K562 (cell line): ENCODE measurements around the gene SNX25. TPM values are rescaled to one million over a fixed set of nuclear protein-coding genes. Genes with fewer than 3 reads are reported as not detected.

Source experiments
- BRF1 ChIP-seq: IDR thresholded peaks from 3 replicates; pipeline ENCODE4 v1.6.1; 2011; ENCODE audit warnings: borderline replicate concordance, mild to moderate bottlenecking; ENCODE audit not compliant: insufficient read length; ENCODE audit errors: extremely low read depth
- CBFA2T3 ChIP-seq: fragments of 450-650 bp; IDR thresholded peaks from 2 replicates; pipeline ENCODE4 v1.6.1; 2017
- CBX2 ChIP-seq: fragments of 200-600 bp; sonication (generic); IDR thresholded peaks from one replicate; pipeline ENCODE4 v1.6.1; 2012; ENCODE audit warnings: mild to moderate bottlenecking, low read length, inconsistent platforms; ENCODE audit not compliant: insufficient read depth, poor library complexity, severe bottlenecking
- E2F6 ChIP-seq, 2 experiments: IDR thresholded peaks; 2 replicates each; pipeline ENCODE4 v1.6.1; 2011; ENCODE audit warnings: borderline replicate concordance in 1 of 2, control low read depth in 1 of 2, low read depth in 1 of 2, low read length in 1 of 2, mild to moderate bottlenecking in 1 of 2, mixed read lengths in 1 of 2, moderate library complexity in 1 of 2; ENCODE audit not compliant: insufficient read depth in 1 of 2, insufficient read length in 1 of 2, poor library complexity in 1 of 2, severe bottlenecking in 1 of 2; ENCODE audit errors: extremely low read depth in 1 of 2
- ETV6 ChIP-seq, 3 experiments: fragments of 150-350 bp in 1 of 3; sonication (generic) in 1 of 3; formaldehyde crosslinking in 1 of 3; IDR thresholded peaks; 2 replicates each; pipeline versions ENCODE4 v1.6.1 to v1.8.0; 2014 to 2022; ENCODE audit warnings: borderline replicate concordance in 2 of 3, low read depth in 2 of 3, antibody characterized with exemption in 1 of 3, low read length in 1 of 3, mild to moderate bottlenecking in 1 of 3, missing genetic modification reagents in 1 of 3
- FOXA1 ChIP-seq: fragments of 450-650 bp; IDR thresholded peaks from 2 replicates; pipeline ENCODE4 v1.6.1; 2016; ENCODE audit warnings: mild to moderate bottlenecking, borderline replicate concordance
- GATAD2B ChIP-seq: fragments of 450-650 bp; IDR thresholded peaks from 2 replicates; pipeline ENCODE4 v1.6.1; 2017; ENCODE audit warnings: mild to moderate bottlenecking, borderline replicate concordance
- JUND ChIP-seq, 2 experiments: IDR thresholded peaks; 2 replicates in 1 of 2; 3 replicates in 1 of 2; pipeline ENCODE4 v1.6.1; 2011; ENCODE audit warnings: borderline replicate concordance in 2 of 2, low read depth in 2 of 2, low read length in 2 of 2, improper control_type of control experiment in 1 of 2, missing biosample characterization in 1 of 2, missing genetic modification characterization in 1 of 2, missing genetic modification reagents in 1 of 2
- LCOR ChIP-seq: sonication (generic); formaldehyde crosslinking; IDR thresholded peaks from 2 replicates; pipeline ENCODE4 v1.8.0; 2022; ENCODE audit warnings: mild to moderate bottlenecking, missing genetic modification reagents
- LEF1 ChIP-seq: fragments of 450-650 bp; IDR thresholded peaks from 2 replicates; pipeline ENCODE4 v1.6.1; 2016; ENCODE audit warnings: mild to moderate bottlenecking
- PRMT5 ChIP-seq: sonication (generic); formaldehyde crosslinking; IDR thresholded peaks from 2 replicates; pipeline ENCODE4 v1.5.0; 2020; ENCODE audit warnings: missing genetic modification reagents
- RAD21 ChIP-seq, 2 experiments: fragments of 250-450 bp in 1 of 2; fragments of 450-650 bp in 1 of 2; sonication (Bioruptor Pico) in 1 of 2; formaldehyde crosslinking in 1 of 2; IDR thresholded peaks in 1 of 2; conservative IDR thresholded peaks in 1 of 2; 2 replicates each; pipeline versions ENCODE4 v1.4.0 to v1.8.0; 2020 to 2022; ENCODE audit warnings: mild to moderate bottlenecking in 2 of 2, moderate library complexity in 1 of 2
- SAP30 ChIP-seq: fragments of 200-600 bp; sonication (generic); IDR thresholded peaks from 2 replicates; pipeline ENCODE4 v1.6.1; 2012; ENCODE audit warnings: borderline replicate concordance, low read depth, mild to moderate bottlenecking, moderate library complexity, low read length, control low read depth, inconsistent platforms; ENCODE audit not compliant: insufficient read depth, poor library complexity, severe bottlenecking
- SIN3A ChIP-seq, 2 experiments: fragments of 150-350 bp in 1 of 2; IDR thresholded peaks; 2 replicates each; pipeline ENCODE4 v1.6.1; 2011 to 2016; ENCODE audit warnings: borderline replicate concordance in 2 of 2, low read depth in 2 of 2, low read length in 2 of 2, mild to moderate bottlenecking in 2 of 2, moderate library complexity in 2 of 2; ENCODE audit not compliant: control insufficient read depth in 1 of 2
- SIRT6 ChIP-seq: IDR thresholded peaks from one replicate; pipeline ENCODE4 v1.6.1; 2012; ENCODE audit warnings: low read depth, mild to moderate bottlenecking, control low read depth, inconsistent platforms, low read length, moderate library complexity
- TCF7 ChIP-seq: sonication (generic); IDR thresholded peaks from 2 replicates; pipeline ENCODE4 v1.6.1; 2016; ENCODE audit warnings: antibody characterized with exemption, borderline replicate concordance
- XRCC5 ChIP-seq: fragments of 200-400 bp; formaldehyde crosslinking; IDR thresholded peaks from 2 replicates; pipeline ENCODE4 v1.6.1; 2017; ENCODE audit warnings: low read depth, mild to moderate bottlenecking, low read length
- YY1 ChIP-seq, 3 experiments: IDR thresholded peaks; 2 replicates each; pipeline ENCODE4 v1.6.1; 2011; ENCODE audit warnings: low read length in 2 of 3, mild to moderate bottlenecking in 2 of 3, moderate library complexity in 2 of 3, borderline replicate concordance in 1 of 3, control low read depth in 1 of 3, low read depth in 1 of 3; ENCODE audit not compliant: insufficient read depth in 3 of 3, insufficient replicate concordance in 2 of 3, control insufficient read depth in 1 of 3, insufficient read length in 1 of 3; ENCODE audit errors: extremely low read depth in 1 of 3
- ZC3H4 ChIP-seq: sonication (generic); formaldehyde crosslinking; IDR thresholded peaks from 2 replicates; pipeline ENCODE4 v1.9.0; 2021; ENCODE audit warnings: missing genetic modification reagents, borderline replicate concordance
- ZC3H8 ChIP-seq: fragments of 450-650 bp; IDR thresholded peaks from 2 replicates; pipeline ENCODE4 v1.6.1; 2017
- ZKSCAN3 ChIP-seq: fragments of 250-450 bp; sonication (Bioruptor Pico); IDR thresholded peaks from 2 replicates; pipeline ENCODE4 v1.4.0; 2020
- ZNF224 ChIP-seq: sonication (generic); formaldehyde crosslinking; IDR thresholded peaks from 2 replicates; pipeline ENCODE4 v1.8.0; 2022; ENCODE audit warnings: mild to moderate bottlenecking, missing genetic modification reagents
- ZNF444 ChIP-seq: fragments of 250-450 bp; sonication (Bioruptor Pico); IDR thresholded peaks from 2 replicates; pipeline ENCODE4 v1.4.0; 2020; ENCODE audit warnings: mild to moderate bottlenecking, moderate library complexity
- ZNF668 ChIP-seq: fragments of 250-450 bp; sonication (Bioruptor Pico); IDR thresholded peaks from 2 replicates; pipeline ENCODE4 v1.8.0; 2022; ENCODE audit warnings: mild to moderate bottlenecking, inconsistent platforms
- ZNF79 ChIP-seq: fragments of 250-450 bp; sonication (Bioruptor Pico); IDR thresholded peaks from 2 replicates; pipeline ENCODE4 v1.4.0; 2020; ENCODE audit warnings: low read depth, mild to moderate bottlenecking, moderate library complexity
- ZSCAN29 ChIP-seq: fragments of 450-650 bp; IDR thresholded peaks from 2 replicates; pipeline ENCODE4 v1.6.1; 2017
- polyA plus RNA-seq, 8 experiments: library from polyadenylated mRNA; depleted of rRNA in 4 of 8; stranded (reverse) in 5 of 8; unstranded in 3 of 8; fragments of >200 nt; fragmentation: Nextera tagmentation in 2 of 8; fragmentation: Illumina TruSeq in 1 of 8; extraction: Ambion mirVana in 2 of 8; extraction: Trizol in 1 of 8; gene quantifications; 2 replicates each; pipeline versions ENCODE4 v1.2.1 to v1.2.3, GENCODE V29; 2011 to 2014; ENCODE audit warnings: inconsistent platforms in 1 of 8, missing spikeins in 1 of 8
- total RNA-seq, 7 experiments: library from RNA; depleted of rRNA in 6 of 7; stranded (reverse); fragments of >200 nt in 6 of 7; fragmentation: Illumina TruSeq in 2 of 7; extraction: Trizol in 2 of 7; gene quantifications; 2 replicates each; pipeline versions ENCODE4 v1.2.1 to v1.2.3, GENCODE V29; 2011 to 2021; ENCODE audit warnings: low replicate concordance in 1 of 7

Gene SNX25
- total and polyA plus RNA-seq, 9 of the 15 experiments (the other 6 are each of a cell fraction or from before 2014, with no cell fraction given): 2.5 to 23.4 (median 13.3) TPM

DNA sequence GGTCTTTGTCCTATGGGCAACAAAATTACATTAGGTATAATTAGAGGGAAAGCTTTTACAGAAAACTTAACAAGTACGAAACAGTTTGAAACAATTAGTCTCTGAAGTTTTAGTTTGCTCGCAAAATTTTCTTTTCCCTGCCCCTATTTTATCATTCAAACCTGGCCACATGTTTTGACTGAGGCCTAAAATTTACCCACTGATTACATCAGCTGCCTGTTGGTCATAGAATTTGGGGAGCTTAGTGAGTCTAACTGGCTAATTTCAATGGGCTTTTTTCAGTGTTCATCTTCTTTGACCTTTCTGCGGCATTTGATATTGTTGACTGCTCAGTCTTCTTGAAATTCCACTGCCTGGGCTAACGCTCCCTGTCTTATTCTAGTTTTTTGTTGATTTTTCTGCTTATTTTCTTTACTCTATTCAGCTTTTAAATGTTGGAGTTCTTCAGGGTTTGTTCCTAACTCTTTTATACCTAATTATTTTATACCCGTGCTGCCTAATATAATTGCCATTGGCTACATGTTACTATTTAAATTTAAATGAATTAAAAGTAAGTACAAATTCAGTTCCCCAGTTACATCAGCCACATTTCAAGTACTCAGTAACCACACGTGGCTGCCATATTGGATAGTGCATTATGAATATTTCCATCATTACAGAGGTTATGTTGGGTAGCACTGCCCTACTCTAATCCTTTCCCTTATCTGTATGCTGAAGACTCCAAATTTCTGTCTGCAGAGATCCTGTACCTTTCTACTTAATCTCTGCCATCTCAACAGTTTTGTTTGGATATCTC lies 87.5 kb downstream of the SNX25 start (continued):
- TF ChIP-seq RAD21 (CRISPR knock-in tag; conservative IDR thresholded peaks at IDR 0.05 in 1 of 2, IDR thresholded peaks at IDR 0.05 in 1 of 2): no peak
- no peak for TF ChIP-seq ZNF224 (CRISPR knock-in tag)
- no peak for TF ChIP-seq ZNF444 (CRISPR knock-in tag)
- no peak for TF ChIP-seq YY1 (IDR thresholded peaks at IDR 0.05; ENCODE audit: borderline replicate concordance in 1 of 3, control insufficient read depth in 1 of 3, extremely low read depth in 1 of 3, insufficient read depth in 3 of 3, insufficient read length in 1 of 3, insufficient replicate concordance in 2 of 3, low read depth in 1 of 3, low read length in 2 of 3)
- TF ChIP-seq XRCC5: no peak
- TF ChIP-seq SAP30: no peak
- 0 out of 2 replicates have a peak, but pooled peaks have one; percentile 1 for TF ChIP-seq ZNF79
- TF ChIP-seq LCOR (CRISPR knock-in tag): peak; percentile 73
- no peak for TF ChIP-seq SIN3A (IDR thresholded peaks at IDR 0.05; ENCODE audit: borderline replicate concordance in 2 of 2, control insufficient read depth in 1 of 2, low read depth in 2 of 2, low read length in 2 of 2)
- no peak for TF ChIP-seq ZSCAN29
- no peak for TF ChIP-seq ZC3H4
- TF ChIP-seq ZNF668 (CRISPR knock-in tag): peak; percentile 3; the same call in 1 of the 2 replicates
- no peak for TF ChIP-seq ZKSCAN3 (CRISPR knock-in tag)
- no peak for TF ChIP-seq CBX2
- no peak for TF ChIP-seq CBFA2T3
- TF ChIP-seq LEF1: peak; percentile 29; the same call in 1 of the 2 replicates
- TF ChIP-seq TCF7: no peak
- no peak for TF ChIP-seq E2F6 (IDR thresholded peaks at IDR 0.05; ENCODE audit: borderline replicate concordance in 1 of 2, extremely low read depth in 1 of 2, insufficient read depth in 1 of 2, insufficient read length in 1 of 2, low read depth in 1 of 2, low read length in 1 of 2, poor library complexity in 1 of 2, severe bottlenecking in 1 of 2)
- peak; percentile 50; the same call in 1 of the 2 replicates for TF ChIP-seq JUND (IDR thresholded peaks at IDR 0.05; ENCODE audit: borderline replicate concordance, low read depth, low read length)
- peak; percentile 52; the same call in 1 of the 3 replicates for TF ChIP-seq JUND (tag; IDR thresholded peaks at IDR 0.05; ENCODE audit: borderline replicate concordance, low read depth, low read length)
- TF ChIP-seq PRMT5 (CRISPR knock-in tag): no peak
- TF ChIP-seq ZC3H8: no peak
- no peak for TF ChIP-seq BRF1
- no peak for TF ChIP-seq FOXA1
- TF ChIP-seq SIRT6: no peak
- no peak for TF ChIP-seq GATAD2B
- TF ChIP-seq ETV6 (IDR thresholded peaks at IDR 0.05; ENCODE audit: borderline replicate concordance in 1 of 2, low read depth in 2 of 2, low read length in 1 of 2): no peak
- no peak for TF ChIP-seq ETV6 (CRISPR knock-in tag; IDR thresholded peaks at IDR 0.05; ENCODE audit: borderline replicate concordance)
